Measurements from ENCODE around the gene LRRC3C. TPM values are rescaled to one million over a fixed set of nuclear protein-coding genes. Genes with fewer than 3 reads are reported as not detected.
A peak's percentile ranks its signal among the peaks of the same experiment; 100 is the strongest.

Gene LRRC3C
- total RNA-seq, 1 donor from 2014 or later: not detected

- no peaks in the 10 kb centered on the region for H4K20me1 ChIP-seq (ENCODE audit: insufficient read depth, low read length)
- no peaks in the 10 kb centered on the region for H3K9me3 ChIP-seq (ENCODE audit: insufficient read depth, low read depth, low read length)
- no peak overlapping the region for H3K9ac ChIP-seq (ENCODE audit: low read length)
- no peaks in the 10 kb centered on the region for H3K79me2 ChIP-seq (ENCODE audit: insufficient read depth, low read length)
- no peak overlapping the region for H2AFZ ChIP-seq (ENCODE audit: low read depth, low read length)
- TF ChIP-seq CTCF (IDR thresholded peaks at IDR 0.05; ENCODE audit: insufficient read depth, low read depth, low read length) (no peak), EZH2 (IDR thresholded peaks at IDR 0.05; ENCODE audit: insufficient read depth, low read length) (no peak)
- H3K27ac ChIP-seq (ENCODE audit: low read depth, low read length): no peak overlapping the region
- no peak overlapping the region for H3K4me3 ChIP-seq (ENCODE audit: insufficient read depth, low read depth, low read length)
- Mint-ChIP-seq H3K27ac (ENCODE audit: unreplicated experiment) (peak overlapping the region; percentile 81), H3K4me1 (ENCODE audit: low read depth, unreplicated experiment) (peaks cover 17% of the 10 kb centered on the region), H3K36me3 (ENCODE audit: low read depth, unreplicated experiment) (peaks cover 3% of the 10 kb centered on the region), H3K27me3 (ENCODE audit: low read depth, unreplicated experiment) (peaks cover 10% of the 10 kb centered on the region), H3K9me3 (ENCODE audit: unreplicated experiment) (peaks cover 6% of the 10 kb centered on the region), H3K4me3 (ENCODE audit: unreplicated experiment) (no peak overlapping the region)
- no peak overlapping the region for H3K4me2 ChIP-seq (ENCODE audit: low read length)
- no peak for FAIRE-seq
- H3K36me3 ChIP-seq (ENCODE audit: insufficient read depth, low read length): no peaks in the 10 kb centered on the region
- no peak for DNase-seq (ENCODE audit: low read depth)
- peaks cover 5% of the 10 kb centered on the region for H3K27me3 ChIP-seq (ENCODE audit: insufficient read depth, low read length)
- peaks cover 8% of the 10 kb centered on the region for H3K4me1 ChIP-seq (ENCODE audit: insufficient read depth, low read length)
Observed at GRCh38 chr17:39974433-39974832, 46.9 kb downstream of the LRRC3C start.

DNA sequence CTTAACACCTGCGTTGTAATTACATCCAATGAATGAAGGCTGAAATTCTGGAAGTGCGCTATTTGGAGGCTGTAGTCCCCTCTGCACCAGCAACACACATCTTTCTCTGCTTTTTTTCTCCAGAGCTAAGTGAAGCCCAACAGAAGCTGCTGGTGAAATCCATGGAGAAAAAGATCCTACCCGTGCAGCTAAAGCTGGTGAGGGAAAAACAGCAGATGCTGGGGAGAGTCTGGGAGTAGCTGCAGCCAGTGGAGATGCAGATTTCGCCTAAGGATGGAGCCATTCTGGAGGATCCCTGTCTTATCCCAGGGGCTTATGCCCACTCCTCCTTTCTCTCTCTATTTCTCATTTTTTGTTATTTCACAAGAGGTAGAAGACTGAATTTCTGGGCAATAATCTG is 48.3 kb downstream of the LRRC3C start:
- H3K4me3 Mint-ChIP-seq (ENCODE audit: unreplicated experiment): no peak overlapping the region
- Histone ChIP-seq H3K9ac (ENCODE audit: low read length) (no peak overlapping the region), H4K20me1 (ENCODE audit: insufficient read depth, low read length) (peaks cover under 1% of the 10 kb centered on the region), H3K27ac (ENCODE audit: low read depth, low read length) (no peak overlapping the region), H3K4me3 (ENCODE audit: insufficient read depth, low read depth, low read length) (no peak overlapping the region), H3K9me3 (ENCODE audit: insufficient read depth, low read depth, low read length) (no peaks in the 10 kb centered on the region), H3K36me3 (ENCODE audit: insufficient read depth, low read length) (no peaks in the 10 kb centered on the region), H3K4me1 (ENCODE audit: insufficient read depth, low read length) (peaks cover 14% of the 10 kb centered on the region), H3K79me2 (ENCODE audit: insufficient read depth, low read length) (peaks cover 1% of the 10 kb centered on the region), H3K27me3 (ENCODE audit: insufficient read depth, low read length) (peaks cover 4% of the 10 kb centered on the region), H2AFZ (ENCODE audit: low read depth, low read length) (no peak overlapping the region), H3K4me2 (ENCODE audit: low read length) (no peak overlapping the region)
- no peak for TF ChIP-seq CTCF (IDR thresholded peaks at IDR 0.05; ENCODE audit: insufficient read depth, low read depth, low read length)
- no peak for TF ChIP-seq EZH2 (IDR thresholded peaks at IDR 0.05; ENCODE audit: insufficient read depth, low read length)
- H3K36me3 Mint-ChIP-seq (ENCODE audit: low read depth, unreplicated experiment): peaks cover 3% of the 10 kb centered on the region
- no peak for DNase-seq (ENCODE audit: low read depth)
- H3K27me3 Mint-ChIP-seq (ENCODE audit: low read depth, unreplicated experiment): peaks cover 4% of the 10 kb centered on the region
- H3K9me3 Mint-ChIP-seq (ENCODE audit: unreplicated experiment): peaks cover 6% of the 10 kb centered on the region
- peaks cover 23% of the 10 kb centered on the region for H3K4me1 Mint-ChIP-seq (ENCODE audit: low read depth, unreplicated experiment)
- no peak overlapping the region for H3K27ac Mint-ChIP-seq (ENCODE audit: unreplicated experiment)
- no peak for FAIRE-seq

DNA sequence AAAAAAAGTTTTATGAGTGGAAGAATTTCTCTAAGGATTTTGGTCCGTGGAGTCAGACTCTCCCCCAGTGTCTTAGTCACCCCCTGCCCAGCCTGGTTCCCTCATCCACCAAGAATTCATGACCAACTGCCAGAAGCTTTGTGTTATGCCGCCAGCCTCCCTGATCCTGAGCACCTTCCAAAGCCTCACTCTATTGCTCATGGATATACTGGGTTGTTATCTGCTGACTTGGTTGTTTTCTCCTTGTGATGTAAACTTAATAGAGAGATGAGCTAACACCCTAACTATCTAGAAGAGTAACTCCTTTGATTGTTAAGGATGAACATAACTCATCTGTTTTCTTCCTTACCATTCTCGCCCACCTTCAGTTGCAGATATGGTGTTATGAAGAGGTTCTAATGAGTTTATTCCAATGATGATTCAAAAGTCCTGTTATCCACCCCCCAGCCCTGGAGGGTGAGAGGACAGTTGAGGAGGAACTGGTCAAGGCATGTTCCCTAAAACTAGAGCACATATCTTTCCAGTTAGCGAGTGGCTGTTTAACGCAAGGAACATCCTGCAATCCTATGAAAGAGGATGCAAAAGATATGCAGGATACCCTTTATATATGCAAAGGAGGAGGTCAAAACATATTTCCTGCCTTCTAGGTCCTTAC is 51.6 kb downstream of the LRRC3C start:
- DNase-seq (ENCODE audit: low read depth) (peak; percentile 95), FAIRE-seq (peak; percentile 76)
- Histone ChIP-seq H4K20me1 (ENCODE audit: insufficient read depth, low read length) (peaks cover 23% of the 10 kb centered on the region), H3K27ac (ENCODE audit: low read depth, low read length) (peak overlapping the region; percentile 71), H3K4me2 (ENCODE audit: low read length) (peak overlapping the region; percentile 92), H3K9me3 (ENCODE audit: insufficient read depth, low read depth, low read length) (no peaks in the 10 kb centered on the region), H3K27me3 (ENCODE audit: insufficient read depth, low read length) (no peaks in the 10 kb centered on the region), H3K36me3 (ENCODE audit: insufficient read depth, low read length) (peaks cover under 1% of the 10 kb centered on the region), H3K79me2 (ENCODE audit: insufficient read depth, low read length) (peaks cover 33% of the 10 kb centered on the region), H3K9ac (ENCODE audit: low read length) (peak overlapping the region; percentile 100), H3K4me1 (ENCODE audit: insufficient read depth, low read length) (peaks cover 21% of the 10 kb centered on the region), H3K4me3 (ENCODE audit: insufficient read depth, low read depth, low read length) (peak overlapping the region; percentile 62), H2AFZ (ENCODE audit: low read depth, low read length) (no peak overlapping the region)
- H3K27ac Mint-ChIP-seq (ENCODE audit: unreplicated experiment): peak overlapping the region; percentile 99
- peaks cover under 1% of the 10 kb centered on the region for H3K36me3 Mint-ChIP-seq (ENCODE audit: low read depth, unreplicated experiment)
- no peak for TF ChIP-seq EZH2 (IDR thresholded peaks at IDR 0.05; ENCODE audit: insufficient read depth, low read length)
- no peak for TF ChIP-seq CTCF (IDR thresholded peaks at IDR 0.05; ENCODE audit: insufficient read depth, low read depth, low read length)
- H3K4me1 Mint-ChIP-seq (ENCODE audit: low read depth, unreplicated experiment): peaks cover 17% of the 10 kb centered on the region
- H3K27me3 Mint-ChIP-seq (ENCODE audit: low read depth, unreplicated experiment): no peaks in the 10 kb centered on the region
- H3K4me3 Mint-ChIP-seq (ENCODE audit: unreplicated experiment): peak overlapping the region; percentile 95
- no peaks in the 10 kb centered on the region for H3K9me3 Mint-ChIP-seq (ENCODE audit: unreplicated experiment)
